Measurements from ENCODE around the gene METTL18.

GRCh38 chr1:169809370-169810095 lies 14.8 kb upstream of the METTL18 start:
- TF ChIP-seq CTCF (IDR thresholded peaks at IDR 0.05), result peak; percentile 70
- TF ChIP-seq EZH2 (IDR thresholded peaks at IDR 0.05), result no peak
